ENCODE results near the gene BOK. TPM values are rescaled to one million over a fixed set of nuclear protein-coding genes. Genes with fewer than 3 reads are reported as not detected.

Gene BOK
- polyA plus RNA-seq, 3 donors, result 0.05 TPM; not detected in 2

- H3K4me3 ChIP-seq (replicated peaks in 1 of 3; ENCODE audit: low read depth in 2 of 3, low read length in 3 of 3), result no peak overlapping the region
- Mint-ChIP-seq H3K4me3 (no peak overlapping the region), H3K4me1 (peaks cover 24% of the 10 kb centered on the region), H3K9me3 (peaks cover 0 to 4% (median 0%) of the 10 kb centered on the region in 7 donors), H3K27ac (no peak overlapping the region), H3K27me3 (ENCODE audit: low read depth in 3 of 3) (peaks cover 27 to 40% (median 32%) of the 10 kb centered on the region in 3 donors), H3K36me3 (peaks cover 3 to 11% of the 10 kb centered on the region in 2 donors)
- no peaks in the 10 kb centered on the region for H3K9me3 ChIP-seq (replicated peaks in 1 of 2; ENCODE audit: control insufficient read depth in 1 of 2, insufficient read depth in 1 of 2, low read length in 2 of 2)
- intact Hi-C loops (cut with micrococcal nuclease), result no loop called here
- H3K4me2 ChIP-seq (replicated peaks; ENCODE audit: extremely low read depth, low read length, poor library complexity, severe bottlenecking), result no peak overlapping the region
- peaks cover 17 to 19% of the 10 kb centered on the region in 2 donors for H3K4me1 ChIP-seq (ENCODE audit: control insufficient read depth in 1 of 2, insufficient read depth in 2 of 2, low read length in 2 of 2)
- H4K20me1 ChIP-seq (ENCODE audit: insufficient read depth, low read length), result peaks cover 15% of the 10 kb centered on the region
- H3K36me3 ChIP-seq (replicated peaks in 1 of 2; ENCODE audit: control insufficient read depth in 1 of 2, insufficient read depth in 2 of 2, low read length in 2 of 2), result no peaks in the 10 kb centered on the region
- no peak overlapping the region for H3K27ac ChIP-seq (ENCODE audit: low read depth in 1 of 2, low read length in 2 of 2)
- no peak for DNase-seq
- 83% methylated on average over 3 of the region's 6 CpGs for WGBS (ENCODE audit: insufficient coverage)
- peaks cover 12% of the 10 kb centered on the region for H3K79me2 ChIP-seq (ENCODE audit: insufficient read depth, low read length)
- TF ChIP-seq, protein P1, sequence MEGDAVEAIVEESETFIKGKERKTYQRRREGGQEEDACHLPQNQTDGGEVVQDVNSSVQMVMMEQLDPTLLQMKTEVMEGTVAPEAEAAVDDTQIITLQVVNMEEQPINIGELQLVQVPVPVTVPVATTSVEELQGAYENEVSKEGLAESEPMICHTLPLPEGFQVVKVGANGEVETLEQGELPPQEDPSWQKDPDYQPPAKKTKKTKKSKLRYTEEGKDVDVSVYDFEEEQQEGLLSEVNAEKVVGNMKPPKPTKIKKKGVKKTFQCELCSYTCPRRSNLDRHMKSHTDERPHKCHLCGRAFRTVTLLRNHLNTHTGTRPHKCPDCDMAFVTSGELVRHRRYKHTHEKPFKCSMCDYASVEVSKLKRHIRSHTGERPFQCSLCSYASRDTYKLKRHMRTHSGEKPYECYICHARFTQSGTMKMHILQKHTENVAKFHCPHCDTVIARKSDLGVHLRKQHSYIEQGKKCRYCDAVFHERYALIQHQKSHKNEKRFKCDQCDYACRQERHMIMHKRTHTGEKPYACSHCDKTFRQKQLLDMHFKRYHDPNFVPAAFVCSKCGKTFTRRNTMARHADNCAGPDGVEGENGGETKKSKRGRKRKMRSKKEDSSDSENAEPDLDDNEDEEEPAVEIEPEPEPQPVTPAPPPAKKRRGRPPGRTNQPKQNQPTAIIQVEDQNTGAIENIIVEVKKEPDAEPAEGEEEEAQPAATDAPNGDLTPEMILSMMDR (IDR thresholded peaks at IDR 0.05), result no peak
- no peak overlapping the region for H3K9ac ChIP-seq (ENCODE audit: insufficient read depth, low read length, poor library complexity, severe bottlenecking)
- no peak overlapping the region for H2AFZ ChIP-seq (ENCODE audit: insufficient read depth, low read depth, low read length, poor library complexity, severe bottlenecking)
- H3K27me3 ChIP-seq (ENCODE audit: control insufficient read depth in 2 of 2, insufficient read depth in 2 of 2, low read length in 2 of 2), result peaks cover 0 to 20% of the 10 kb centered on the region in 2 donors
These were observed 47.3 kb upstream of the BOK start for GRCh38 chr2:241511091-241511741.

DNA sequence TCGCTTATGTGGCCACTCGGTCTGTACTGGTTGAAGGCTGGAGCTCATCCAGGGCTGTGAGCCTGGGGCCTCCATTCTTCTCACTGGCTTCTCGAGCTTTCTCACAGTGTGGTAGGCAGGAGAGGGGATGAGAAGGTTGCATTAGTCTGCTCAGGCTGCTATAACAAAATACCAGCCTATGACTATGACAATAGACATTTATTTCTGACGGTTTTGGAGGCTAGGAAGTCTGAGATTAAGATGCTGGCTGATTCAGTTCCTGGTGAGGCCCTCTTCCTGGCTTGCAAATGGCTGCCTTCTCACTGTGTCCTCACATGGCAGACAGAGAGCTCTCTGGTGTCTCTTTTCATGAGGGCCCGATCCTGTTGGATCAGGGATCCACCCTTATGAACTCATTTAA lies 44.0 kb upstream of the BOK start:
- Histone ChIP-seq H3K79me2 (ENCODE audit: insufficient read depth, low read length) (no peaks in the 10 kb centered on the region), H3K9ac (ENCODE audit: insufficient read depth, low read length, poor library complexity, severe bottlenecking) (no peak overlapping the region), H4K20me1 (ENCODE audit: insufficient read depth, low read length) (no peaks in the 10 kb centered on the region), H3K4me3 (replicated peaks in 1 of 3; ENCODE audit: low read depth in 2 of 3, low read length in 3 of 3) (no peak overlapping the region), H3K36me3 (replicated peaks in 1 of 2; ENCODE audit: control insufficient read depth in 1 of 2, insufficient read depth in 2 of 2, low read length in 2 of 2) (no peaks in the 10 kb centered on the region), H3K4me1 (ENCODE audit: control insufficient read depth in 1 of 2, insufficient read depth in 2 of 2, low read length in 2 of 2) (no peaks in the 10 kb centered on the region), H3K27me3 (ENCODE audit: control insufficient read depth in 2 of 2, insufficient read depth in 2 of 2, low read length in 2 of 2) (peaks cover 0 to 10% of the 10 kb centered on the region in 2 donors), H3K9me3 (replicated peaks in 1 of 2; ENCODE audit: control insufficient read depth in 1 of 2, insufficient read depth in 1 of 2, low read length in 2 of 2) (no peaks in the 10 kb centered on the region), H2AFZ (ENCODE audit: insufficient read depth, low read depth, low read length, poor library complexity, severe bottlenecking) (peak overlapping the region; percentile 6), H3K4me2 (replicated peaks; ENCODE audit: extremely low read depth, low read length, poor library complexity, severe bottlenecking) (no peak overlapping the region), H3K27ac (ENCODE audit: low read depth in 1 of 2, low read length in 2 of 2) (no peak overlapping the region)
- no peak overlapping the region for H3K27ac Mint-ChIP-seq
- H3K27me3 Mint-ChIP-seq (ENCODE audit: low read depth in 3 of 3), result peaks cover 22 to 33% (median 28%) of the 10 kb centered on the region in 3 donors
- H3K4me3 Mint-ChIP-seq, result no peak overlapping the region
- WGBS (ENCODE audit: insufficient coverage), result 83% methylated on average over 1 of the region's 5 CpGs
- no peaks in the 10 kb centered on the region for H3K36me3 Mint-ChIP-seq
- H3K4me1 Mint-ChIP-seq, result peaks cover 5% of the 10 kb centered on the region
- no peak for DNase-seq
- intact Hi-C loops (cut with micrococcal nuclease), result no loop called here
- peaks cover 0 to 8% (median 0%) of the 10 kb centered on the region in 7 donors for H3K9me3 Mint-ChIP-seq
- TF ChIP-seq, protein P1 (IDR thresholded peaks at IDR 0.05), result no peak
